Activated CD8-positive, alpha-beta memory T cell treated with anti-CD3 and anti-CD28 coated beads, Interleukin-2, amount 50 U/mL, for 48 hours (primary cell): Measurements from ENCODE around the gene SNAP29.
"Not testable (repeated sequence)": the region's sequence is repeated elsewhere in the genome, so short reads cannot be mapped to it uniquely, and the experiment has no call there.

Source experiments
- DNase-seq: peaks from one replicate; pipeline ENCODE4 v3.0.0-alpha.2; 2020

The SNAP29 gene

DNA sequence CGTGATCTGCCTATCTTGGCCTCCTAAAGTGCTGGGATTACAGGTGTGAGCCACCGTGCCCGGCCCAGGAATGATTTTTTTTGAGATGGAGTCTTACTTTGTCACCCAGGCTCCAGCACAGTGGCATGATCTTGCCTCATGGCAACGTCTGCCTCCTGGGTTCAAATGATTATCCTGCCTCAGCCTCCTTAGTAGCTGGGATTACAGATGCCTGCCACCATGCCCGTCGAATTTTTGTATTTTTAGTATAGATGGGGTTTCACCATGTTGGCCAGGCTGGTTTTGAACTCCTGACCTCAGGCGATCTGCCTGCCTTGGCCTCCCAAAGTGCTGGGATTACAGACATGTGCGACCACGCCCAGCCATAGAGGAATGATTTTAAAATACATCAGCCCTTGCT, 76.2 kb downstream of the SNAP29 start:
- not testable (repeated sequence) for DNase-seq

DNA sequence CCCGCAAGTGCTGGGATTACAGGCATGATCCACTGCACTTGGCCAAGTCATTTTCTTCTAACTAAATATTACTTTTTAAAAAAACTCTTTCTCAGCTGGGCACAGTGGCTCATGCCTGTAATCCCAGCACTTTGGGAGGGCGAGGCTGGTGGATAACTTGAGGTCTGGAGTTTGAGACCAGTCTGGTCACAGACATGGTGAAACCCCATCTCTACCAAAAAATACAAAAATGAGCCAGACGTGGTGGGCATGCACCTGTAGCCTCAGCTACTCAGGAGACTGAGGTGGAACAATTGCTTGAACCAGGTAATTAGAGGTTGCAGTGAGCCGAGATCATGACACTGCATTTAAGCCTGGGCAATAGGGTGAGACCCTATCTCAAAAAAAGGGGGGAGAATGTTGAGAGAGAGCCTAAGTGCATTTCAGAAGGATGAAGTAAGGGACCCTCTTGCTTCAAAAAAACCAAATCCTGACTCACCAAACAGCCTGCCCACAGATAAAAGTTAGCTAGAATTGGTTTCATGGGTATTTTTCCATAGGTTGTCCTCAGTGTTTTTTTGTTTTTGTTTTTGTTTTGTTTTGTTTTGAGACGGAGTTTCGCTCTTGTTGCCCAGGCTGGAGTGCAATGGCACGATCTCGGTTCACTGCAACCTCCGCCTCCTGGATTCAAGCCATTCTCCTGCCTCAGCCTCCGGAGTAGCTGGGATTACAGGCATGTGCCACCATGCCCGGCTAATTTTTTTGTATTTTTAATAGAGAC, 77.2 kb downstream of the SNAP29 start:
- DNase-seq, result not testable (repeated sequence)

DNA sequence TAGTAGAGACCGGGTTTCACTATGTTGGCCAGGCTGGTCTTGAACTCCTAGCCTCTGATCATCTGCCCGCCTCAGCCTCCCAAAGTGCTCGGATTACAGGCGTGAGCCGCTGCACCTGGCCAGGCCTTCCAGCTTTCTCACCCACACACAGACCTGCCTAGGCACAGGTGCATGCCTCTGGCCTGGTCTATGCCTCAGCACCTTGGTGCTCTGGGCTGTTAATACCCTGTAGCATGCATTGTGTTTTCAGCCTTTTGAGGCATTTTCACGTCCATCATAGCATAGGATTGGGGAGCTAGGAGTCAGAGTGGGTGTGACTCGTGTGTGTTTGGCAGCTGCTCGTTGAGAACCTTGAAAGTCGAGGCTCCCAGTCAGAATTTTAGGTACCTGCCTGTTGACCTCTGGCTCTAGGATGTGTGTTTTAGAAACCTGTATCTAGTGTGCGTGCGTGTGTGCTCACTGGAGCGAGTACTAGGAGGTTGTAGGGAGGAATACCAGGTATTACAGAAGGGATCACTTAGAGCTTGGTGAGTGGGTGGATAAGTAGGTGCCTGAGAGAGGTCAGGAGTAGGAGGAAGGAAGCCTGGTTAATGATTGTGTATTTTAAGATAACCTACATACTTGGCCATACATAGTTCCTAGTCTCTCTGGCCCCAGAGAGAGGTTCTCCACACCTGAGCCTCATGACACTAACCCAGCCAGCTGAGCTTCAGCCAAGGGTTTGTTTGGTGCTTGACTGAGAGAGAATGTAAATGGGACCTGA, 78.4 kb downstream of the SNAP29 start:
- DNase-seq, result no peak

DNA sequence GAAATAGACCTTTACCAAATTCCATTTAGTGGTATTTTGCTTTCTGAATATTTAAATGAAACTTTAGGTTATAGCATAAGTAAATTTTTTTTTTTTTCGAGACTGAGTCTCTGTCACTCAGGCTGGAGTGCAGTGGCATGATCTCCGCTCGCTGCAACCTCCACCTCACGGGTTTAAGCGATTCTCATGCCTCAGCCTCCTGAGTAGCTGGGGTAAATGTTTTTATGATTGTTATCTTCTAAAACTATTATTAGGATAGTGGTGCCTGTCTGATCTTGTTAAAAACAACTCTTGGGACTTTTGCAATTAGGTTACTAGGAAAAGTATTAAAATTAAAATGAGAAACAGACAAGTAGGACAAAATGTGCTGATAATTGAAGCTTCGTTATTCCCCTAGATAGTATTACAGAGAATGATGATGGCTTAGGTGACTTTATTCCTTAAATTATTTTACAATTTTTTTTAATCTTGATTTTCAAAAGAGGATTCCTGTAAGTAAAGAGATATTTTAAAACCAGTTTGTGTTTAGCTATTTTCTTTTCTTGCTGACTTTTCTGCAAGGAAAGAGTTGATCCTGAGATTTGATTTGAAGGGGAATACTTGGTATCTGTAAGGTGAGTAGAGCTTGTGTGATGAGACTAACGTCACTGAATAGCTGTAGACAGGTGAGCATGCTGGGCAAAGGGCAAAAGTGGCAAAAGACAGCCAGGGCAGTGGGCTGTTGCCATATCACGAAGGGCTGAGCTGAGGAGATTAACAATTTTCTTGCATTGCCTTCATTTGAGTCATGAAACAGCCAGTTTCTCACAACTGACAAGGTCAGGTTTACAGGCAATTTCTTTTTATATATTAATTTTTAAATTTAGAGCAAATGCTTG, 79.2 kb downstream of the SNAP29 start:
- no peak for DNase-seq

DNA sequence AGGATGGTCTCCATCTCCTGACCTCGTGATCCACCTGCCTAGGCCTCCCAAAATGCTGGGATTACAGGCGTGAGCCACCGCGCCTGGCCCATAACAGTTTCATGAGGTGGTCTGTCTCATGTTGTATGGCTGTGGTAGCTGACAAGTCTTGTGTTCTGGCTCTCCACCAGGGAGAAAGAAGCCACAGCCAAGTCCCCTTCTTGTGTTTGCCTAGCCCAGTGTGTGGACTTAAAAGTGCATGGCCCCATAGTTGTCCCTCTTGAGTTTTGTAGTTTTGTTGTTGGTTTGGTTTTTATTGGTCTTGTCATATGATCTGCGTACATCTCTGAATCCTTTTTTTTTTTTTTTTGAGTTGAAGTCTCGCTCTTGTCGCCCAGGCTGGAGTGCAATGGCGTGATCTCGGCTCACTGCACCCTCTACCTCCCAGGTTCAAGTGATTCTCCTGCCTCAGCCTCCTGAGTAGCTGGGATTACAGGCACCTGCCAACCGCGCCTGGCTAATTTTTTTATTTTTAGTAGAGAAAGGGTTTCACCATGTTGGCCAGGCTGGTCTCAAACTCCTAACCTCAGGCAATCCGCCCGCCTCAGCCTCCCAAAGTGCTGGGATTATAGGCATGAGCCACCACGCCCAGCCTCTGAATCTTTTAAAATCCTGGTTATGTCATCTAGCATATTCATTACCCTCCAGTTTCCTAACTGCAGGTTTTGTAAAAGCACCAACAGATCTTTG, 80.8 kb downstream of the SNAP29 start:
- DNase-seq, result not testable (repeated sequence)

DNA sequence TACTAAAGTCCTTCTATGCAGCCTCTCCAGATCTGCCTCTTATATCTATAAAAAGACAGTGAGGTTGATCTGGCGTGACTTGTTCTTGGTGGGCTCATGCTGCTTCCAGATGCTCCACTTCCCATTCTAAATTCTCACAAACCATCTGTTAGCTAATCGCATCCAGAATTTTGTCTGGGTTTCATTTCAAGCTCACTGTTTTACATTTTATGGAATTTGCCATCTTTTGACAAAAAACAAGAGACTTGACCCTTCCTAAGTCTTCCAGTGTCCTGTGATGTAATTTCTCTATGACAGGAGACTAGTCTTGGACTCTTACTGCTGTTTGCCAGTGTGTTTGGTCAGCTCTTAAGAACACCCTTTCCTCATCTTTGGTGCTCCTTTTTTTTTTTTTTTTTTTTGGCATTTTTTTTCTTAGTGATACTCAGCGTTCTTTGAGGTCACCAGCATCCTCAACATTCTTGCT, 81.4 kb downstream of the SNAP29 start:
- DNase-seq, result no peak
